ENCODE measurements around the gene NQO2. TPM values are rescaled to one million over a fixed set of nuclear protein-coding genes. Genes with fewer than 3 reads are reported as not detected.
"Not testable (repeated sequence)": the region's sequence is repeated elsewhere in the genome, so short reads cannot be mapped to it uniquely, and the experiment has no call there.

NQO2 gene
- polyA plus RNA-seq, 1 of the 3 experiments (the other 2 are of a cell fraction), result 19.2 TPM

DNA sequence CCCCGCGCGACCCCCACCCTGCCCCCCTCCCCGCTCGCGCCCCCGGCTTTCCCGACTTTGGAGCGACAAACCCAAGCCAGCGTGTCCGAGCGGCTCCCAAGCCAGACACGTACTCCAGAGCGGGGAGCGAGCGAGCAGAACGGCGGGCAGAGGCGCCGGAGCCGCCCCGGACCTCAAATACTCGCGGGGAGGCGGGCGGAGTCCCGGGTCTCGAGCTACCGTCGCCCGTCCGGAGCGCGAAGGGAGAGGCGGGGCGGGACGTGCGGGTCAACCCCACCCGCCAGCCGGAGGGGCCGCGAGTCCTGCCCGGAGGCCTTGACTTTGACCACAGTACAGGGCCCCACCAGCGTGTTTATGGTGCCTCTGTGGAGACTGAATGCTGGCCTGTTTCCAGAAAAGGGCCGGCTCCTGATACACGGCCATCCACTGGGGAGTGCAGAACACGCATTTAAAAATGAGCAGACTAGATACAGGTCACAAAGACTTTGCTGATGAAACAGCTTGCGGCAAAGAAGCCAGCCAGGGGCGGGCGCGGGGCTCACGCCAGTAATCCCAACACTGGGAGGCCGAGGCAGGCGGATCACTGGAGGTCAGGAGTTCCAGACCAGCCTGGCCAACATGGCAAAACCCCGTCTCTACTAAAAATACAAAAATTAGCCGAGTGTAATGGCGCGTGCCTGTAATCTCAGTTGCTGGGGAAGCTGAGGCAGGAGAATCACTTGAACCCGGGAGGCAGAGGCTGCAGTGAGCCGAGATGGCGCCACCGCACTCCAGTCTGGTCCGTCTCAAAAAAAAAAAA lies 28.1 kb upstream of the NQO2 start, which contains the start of gene SERPINB6 (continued):
- peak; percentile 39; the same call in 1 of the 2 replicates for TF ChIP-seq MXI1 (IDR thresholded peaks at IDR 0.05; ENCODE audit: low read depth, low read length)
- TF ChIP-seq, protein P1, sequence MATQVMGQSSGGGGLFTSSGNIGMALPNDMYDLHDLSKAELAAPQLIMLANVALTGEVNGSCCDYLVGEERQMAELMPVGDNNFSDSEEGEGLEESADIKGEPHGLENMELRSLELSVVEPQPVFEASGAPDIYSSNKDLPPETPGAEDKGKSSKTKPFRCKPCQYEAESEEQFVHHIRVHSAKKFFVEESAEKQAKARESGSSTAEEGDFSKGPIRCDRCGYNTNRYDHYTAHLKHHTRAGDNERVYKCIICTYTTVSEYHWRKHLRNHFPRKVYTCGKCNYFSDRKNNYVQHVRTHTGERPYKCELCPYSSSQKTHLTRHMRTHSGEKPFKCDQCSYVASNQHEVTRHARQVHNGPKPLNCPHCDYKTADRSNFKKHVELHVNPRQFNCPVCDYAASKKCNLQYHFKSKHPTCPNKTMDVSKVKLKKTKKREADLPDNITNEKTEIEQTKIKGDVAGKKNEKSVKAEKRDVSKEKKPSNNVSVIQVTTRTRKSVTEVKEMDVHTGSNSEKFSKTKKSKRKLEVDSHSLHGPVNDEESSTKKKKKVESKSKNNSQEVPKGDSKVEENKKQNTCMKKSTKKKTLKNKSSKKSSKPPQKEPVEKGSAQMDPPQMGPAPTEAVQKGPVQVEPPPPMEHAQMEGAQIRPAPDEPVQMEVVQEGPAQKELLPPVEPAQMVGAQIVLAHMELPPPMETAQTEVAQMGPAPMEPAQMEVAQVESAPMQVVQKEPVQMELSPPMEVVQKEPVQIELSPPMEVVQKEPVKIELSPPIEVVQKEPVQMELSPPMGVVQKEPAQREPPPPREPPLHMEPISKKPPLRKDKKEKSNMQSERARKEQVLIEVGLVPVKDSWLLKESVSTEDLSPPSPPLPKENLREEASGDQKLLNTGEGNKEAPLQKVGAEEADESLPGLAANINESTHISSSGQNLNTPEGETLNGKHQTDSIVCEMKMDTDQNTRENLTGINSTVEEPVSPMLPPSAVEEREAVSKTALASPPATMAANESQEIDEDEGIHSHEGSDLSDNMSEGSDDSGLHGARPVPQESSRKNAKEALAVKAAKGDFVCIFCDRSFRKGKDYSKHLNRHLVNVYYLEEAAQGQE (IDR thresholded peaks at IDR 0.05; ENCODE audit: low read depth, low read length), result no peak

DNA sequence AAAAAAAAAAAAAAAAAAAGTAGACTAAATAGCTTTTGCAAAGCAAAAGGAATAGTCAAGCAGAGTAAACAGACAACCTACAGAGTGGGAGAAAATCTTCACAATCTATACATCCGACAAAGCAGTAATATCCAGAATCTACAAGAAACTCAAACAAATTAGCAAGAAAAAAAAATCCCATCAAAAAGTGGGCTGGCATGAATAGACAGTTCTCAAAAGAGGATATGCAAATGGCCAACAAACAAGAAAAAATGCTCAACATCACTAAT lies 27.5 kb upstream of the NQO2 start:
- ChIA-PET POLR2A (interaction anchor here (0.8 to 1.6 kb wide), 2 partner anchors 15 to 17 kb away, joined by 3 to 38 read pairs; no protein-coding TSS in a partner anchor), CTCF (interaction anchor here (0.9 to 1.6 kb wide), 3 partner anchors 17 to 40 kb away, joined by 3 to 13 read pairs (median 11); no protein-coding TSS in a partner anchor)
- H3K79me2 ChIP-seq (ENCODE audit: insufficient read depth), result peaks cover 40% of the 10 kb centered on the region
- not testable (repeated sequence) for H3K27me3 ChIP-seq (ENCODE audit: insufficient read depth); H3K9me2 ChIP-seq; H4K20me1 ChIP-seq (ENCODE audit: insufficient read depth); H3K36me3 ChIP-seq (replicated peaks in 1 of 2; ENCODE audit: control insufficient read depth in 1 of 2, insufficient read depth in 2 of 2, low read length in 1 of 2); DNase-seq; H3K9me3 ChIP-seq
- H3K27ac ChIP-seq (ENCODE audit: low read depth in 2 of 2, low read length in 1 of 2), result peak overlapping the region; percentile 56 to 85
- H2AFZ ChIP-seq (ENCODE audit: low read depth), result peak overlapping the region; percentile 92
- peak overlapping the region; percentile 79 for H3K4me2 ChIP-seq
- peak overlapping the region; percentile 67 to 69; a peak in 3 of 4 replicates for H3K4me3 ChIP-seq (ENCODE audit: low read depth in 2 of 2, low read length in 1 of 2)
- 42% methylated on average over 1 of the region's 1 CpG for WGBS (ENCODE audit: low lambda C conversion rate)
- H3K4me1 ChIP-seq (ENCODE audit: control insufficient read depth in 1 of 2, insufficient read depth in 2 of 2, low read depth in 1 of 2, low read length in 1 of 2), result peaks cover 10 to 12% of the 10 kb centered on the region in 2 experiments; a peak in 3 of 4 replicates
- peak overlapping the region; percentile 83 for H3K9ac ChIP-seq
- peaks cover 28% of the 10 kb centered on the region for H3F3A ChIP-seq (replicated peaks; ENCODE audit: insufficient read depth)

DNA sequence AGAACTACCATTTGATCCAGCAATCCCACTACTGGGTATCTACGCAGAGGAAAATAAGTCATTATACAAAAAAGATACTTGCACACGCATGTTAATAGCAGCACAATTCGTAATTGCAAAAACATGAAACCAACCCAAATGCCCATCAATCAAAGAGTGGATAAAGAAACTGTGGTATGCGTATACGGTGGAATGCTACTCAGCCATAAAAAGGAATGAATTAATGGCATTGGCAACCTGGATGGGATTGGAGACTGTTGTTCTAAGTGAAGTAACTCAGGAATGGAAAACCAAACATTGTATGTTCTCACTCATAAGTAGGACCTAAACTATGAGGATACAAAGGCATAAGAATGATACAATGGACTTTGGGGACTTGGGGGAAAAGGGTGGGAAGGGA lies 27.0 kb upstream of the NQO2 start:
- not testable (repeated sequence) for H3K27ac ChIP-seq (ENCODE audit: low read depth in 2 of 2, low read length in 1 of 2); H3K9me2 ChIP-seq; H3K9me3 ChIP-seq; DNase-seq; H4K20me1 ChIP-seq (ENCODE audit: insufficient read depth); H2AFZ ChIP-seq (ENCODE audit: low read depth); H3K4me3 ChIP-seq (ENCODE audit: low read depth in 2 of 2, low read length in 1 of 2); H3K9ac ChIP-seq; H3K27me3 ChIP-seq (ENCODE audit: insufficient read depth); H3K4me2 ChIP-seq; H3K36me3 ChIP-seq (replicated peaks in 1 of 2; ENCODE audit: control insufficient read depth in 1 of 2, insufficient read depth in 2 of 2, low read length in 1 of 2)
- Histone ChIP-seq H3K79me2 (ENCODE audit: insufficient read depth) (peaks cover 36% of the 10 kb centered on the region), H3F3A (replicated peaks; ENCODE audit: insufficient read depth) (peaks cover 31% of the 10 kb centered on the region), H3K4me1 (ENCODE audit: control insufficient read depth in 1 of 2, insufficient read depth in 2 of 2, low read depth in 1 of 2, low read length in 1 of 2) (peaks cover 10 to 17% of the 10 kb centered on the region in 2 experiments; a peak in 3 of 4 replicates)
- 95% methylated on average over 5 of the region's 5 CpGs for WGBS (ENCODE audit: low lambda C conversion rate)
- POLR2A ChIA-PET, result interaction anchor here (1.6 kb wide), 1 partner anchor 16 kb away, joined by 38 read pairs; no protein-coding TSS in a partner anchor
- CTCF ChIA-PET, result interaction anchor here (1.5 to 1.6 kb wide), 2 partner anchors 17 to 20 kb away, joined by 11 to 13 read pairs; no protein-coding TSS in a partner anchor

DNA sequence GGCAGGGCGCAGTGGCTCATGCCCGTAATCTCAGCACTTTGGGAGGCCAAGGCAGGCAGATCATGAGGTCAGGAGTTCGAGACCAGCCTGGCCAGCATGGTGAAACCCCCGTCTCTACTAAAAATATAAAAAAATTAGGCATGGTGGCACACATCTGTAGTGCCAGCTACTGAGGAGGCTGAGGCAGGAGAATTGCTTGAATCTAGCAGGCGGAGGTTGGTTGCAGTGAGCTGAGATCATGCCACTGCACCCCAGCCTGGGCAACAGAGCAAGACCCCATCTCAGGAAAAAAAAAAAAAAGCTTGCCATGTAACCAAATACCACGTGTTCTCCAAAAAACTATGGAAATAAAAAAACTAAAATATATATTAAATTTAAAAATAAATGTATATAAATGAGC lies 26.5 kb upstream of the NQO2 start:
- H2AFZ ChIP-seq (ENCODE audit: low read depth); H3K27ac ChIP-seq (ENCODE audit: low read depth in 2 of 2, low read length in 1 of 2); H4K20me1 ChIP-seq (ENCODE audit: insufficient read depth); H3K9ac ChIP-seq; H3K27me3 ChIP-seq (ENCODE audit: insufficient read depth); H3K9me2 ChIP-seq; H3K36me3 ChIP-seq (replicated peaks in 1 of 2; ENCODE audit: control insufficient read depth in 1 of 2, insufficient read depth in 2 of 2, low read length in 1 of 2); H3K4me2 ChIP-seq; DNase-seq; POLR2A ChIA-PET; H3K4me3 ChIP-seq (ENCODE audit: low read depth in 2 of 2, low read length in 1 of 2); H3K9me3 ChIP-seq: not testable (repeated sequence)
- Histone ChIP-seq H3K79me2 (ENCODE audit: insufficient read depth) (peaks cover 32% of the 10 kb centered on the region), H3F3A (replicated peaks; ENCODE audit: insufficient read depth) (peaks cover 31% of the 10 kb centered on the region), H3K4me1 (ENCODE audit: control insufficient read depth in 1 of 2, insufficient read depth in 2 of 2, low read depth in 1 of 2, low read length in 1 of 2) (peaks cover 10 to 20% of the 10 kb centered on the region in 2 experiments; a peak in 3 of 4 replicates)
- WGBS (ENCODE audit: low lambda C conversion rate), result 96% methylated on average over 6 of the region's 6 CpGs
- CTCF ChIA-PET, result interaction anchor here (1.4 to 3.7 kb wide), 2 partner anchors 14 to 21 kb away, joined by 4 to 27 read pairs; no protein-coding TSS in a partner anchor
